H9 (cell line): ENCODE measurements around the gene GUCY2F. TPM values are rescaled to one million over a fixed set of nuclear protein-coding genes. Genes with fewer than 3 reads are reported as not detected.

Source experiments
- DNase-seq: peaks from one replicate; pipeline ENCODE4 v3.0.0-alpha.2; 2017
- H2AFZ ChIP-seq: one replicate; pipeline ENCODE4 v1.6.1; 2013; ENCODE audit warnings: mild to moderate bottlenecking, low read length, control low read depth, moderate library complexity
- H2AK5ac ChIP-seq: 2 replicates; pipeline ENCODE4 v1.6.1; 2013; ENCODE audit warnings: low read length, control low read depth, mixed read lengths; ENCODE audit not compliant: insufficient read length
- H2BK120ac ChIP-seq: one replicate; pipeline ENCODE4 v1.6.1; 2013; ENCODE audit warnings: low read depth, mild to moderate bottlenecking, low read length, control low read depth, inconsistent platforms; ENCODE audit not compliant: poor library complexity, severe bottlenecking
- H2BK12ac ChIP-seq: 2 replicates; pipeline ENCODE4 v1.6.1; 2013; ENCODE audit warnings: low read length, control low read depth, mixed read lengths, low read depth; ENCODE audit not compliant: insufficient read length
- H2BK15ac ChIP-seq: 2 replicates; pipeline ENCODE4 v1.6.1; 2013; ENCODE audit warnings: low read depth, low read length, control low read depth
- H2BK20ac ChIP-seq: one replicate; pipeline ENCODE4 v1.6.1; 2013; ENCODE audit warnings: low read depth, mild to moderate bottlenecking, low read length, control low read depth, inconsistent platforms; ENCODE audit not compliant: poor library complexity, severe bottlenecking
- H2BK5ac ChIP-seq: 2 replicates; pipeline ENCODE4 v1.6.1; 2013; ENCODE audit warnings: low read length, control low read depth, mixed read lengths; ENCODE audit not compliant: insufficient read length
- H3K14ac ChIP-seq: 2 replicates; pipeline ENCODE4 v1.6.1; 2013; ENCODE audit warnings: low read length, control low read depth; ENCODE audit not compliant: insufficient read depth
- H3K18ac ChIP-seq: 2 replicates; pipeline ENCODE4 v1.6.1; 2013; ENCODE audit warnings: low read depth, mild to moderate bottlenecking, mixed read lengths, low read length, control low read depth; ENCODE audit not compliant: insufficient read length
- H3K23ac ChIP-seq: 2 replicates; pipeline ENCODE4 v1.6.1; 2013; ENCODE audit warnings: low read length, control low read depth, mixed read lengths, low read depth; ENCODE audit not compliant: insufficient read length
- H3K23me2 ChIP-seq: 2 replicates; pipeline ENCODE4 v1.6.1; 2013; ENCODE audit warnings: low read depth, mild to moderate bottlenecking, mixed read lengths, low read length, control low read depth; ENCODE audit not compliant: insufficient read length, poor library complexity, severe bottlenecking
- H3K27ac ChIP-seq: 2 replicates; pipeline ENCODE4 v1.5.1; 2013; ENCODE audit warnings: low read length, control low read depth, mixed read lengths, low read depth; ENCODE audit not compliant: insufficient read length
- H3K27me3 ChIP-seq: 2 replicates; pipeline ENCODE4 v1.6.1; 2013; ENCODE audit warnings: low read length, control low read depth, inconsistent platforms; ENCODE audit not compliant: insufficient read depth
- H3K4ac ChIP-seq: 2 replicates; pipeline ENCODE4 v1.6.1; 2013; ENCODE audit warnings: low read depth, mild to moderate bottlenecking, control low read depth, inconsistent platforms, low read length, moderate library complexity
- H3K4me1 ChIP-seq: 2 replicates; pipeline ENCODE4 v1.6.1; 2013; ENCODE audit warnings: low read length, control low read depth, inconsistent platforms; ENCODE audit not compliant: insufficient read depth
- H3K4me2 ChIP-seq: 2 replicates; pipeline ENCODE4 v1.6.1; 2013; ENCODE audit warnings: low read length, control low read depth, mixed read lengths; ENCODE audit not compliant: insufficient read length, insufficient read depth
- H3K56ac ChIP-seq: 2 replicates; pipeline ENCODE4 v1.6.1; 2013; ENCODE audit warnings: low read depth, mild to moderate bottlenecking, mixed read lengths, low read length, control low read depth; ENCODE audit not compliant: insufficient read length
- H3K79me1 ChIP-seq: 2 replicates; pipeline ENCODE4 v1.6.1; 2013; ENCODE audit warnings: low read depth, mild to moderate bottlenecking, moderate library complexity, low read length, control low read depth, inconsistent platforms; ENCODE audit not compliant: insufficient read depth, poor library complexity, severe bottlenecking
- H3K79me2 ChIP-seq: 2 replicates; pipeline ENCODE4 v1.6.1; 2013; ENCODE audit warnings: low read length, control low read depth, inconsistent platforms; ENCODE audit not compliant: insufficient read depth
- H3K9ac ChIP-seq: 2 replicates; pipeline ENCODE4 v1.6.1; 2013; ENCODE audit warnings: low read length, control low read depth, mixed read lengths; ENCODE audit not compliant: insufficient read length; ENCODE audit errors: extremely low read depth
- H3K9me3 ChIP-seq: one replicate; pipeline ENCODE4 v1.6.1; 2013; ENCODE audit warnings: low read depth, low read length, inconsistent platforms; ENCODE audit not compliant: control insufficient read depth
- H3T11ph ChIP-seq: one replicate; pipeline ENCODE4 v1.6.1; 2013; ENCODE audit warnings: mild to moderate bottlenecking, low read length, control low read depth, inconsistent platforms
- H4K20me1 ChIP-seq: one replicate; pipeline ENCODE4 v1.6.1; 2013; ENCODE audit not compliant: control insufficient read depth, insufficient read length, insufficient read depth
- H4K5ac ChIP-seq: 2 replicates; pipeline ENCODE4 v1.6.1; 2013; ENCODE audit warnings: low read depth, mild to moderate bottlenecking, mixed read lengths, low read length, control low read depth; ENCODE audit not compliant: insufficient read length
- H4K8ac ChIP-seq: replicated peaks from 2 replicates; pipeline ENCODE4 v1.6.1; 2013; ENCODE audit warnings: low read length, control low read depth, mixed read lengths, low read depth; ENCODE audit not compliant: insufficient read length
- H4K91ac ChIP-seq: 2 replicates; pipeline ENCODE4 v1.6.1; 2013; ENCODE audit warnings: low read depth, mild to moderate bottlenecking, moderate library complexity, mixed read lengths, low read length, control low read depth; ENCODE audit not compliant: insufficient read length
- H3K27ac Mint-ChIP-seq, 3 experiments: 2 replicates in 2 of 3; 3 replicates in 1 of 3; pipeline ENCODE4 v1.8.0; 2020 to 2021; ENCODE audit warnings: mixed read lengths in 3 of 3, mild to moderate bottlenecking in 1 of 3, moderate library complexity in 1 of 3
- H3K27me3 Mint-ChIP-seq: 2 replicates; pipeline ENCODE4 v1.8.0; 2021; ENCODE audit warnings: low read depth, mild to moderate bottlenecking, moderate library complexity, mixed read lengths
- H3K36me3 Mint-ChIP-seq, 3 experiments: 2 replicates in 2 of 3; 3 replicates in 1 of 3; pipeline ENCODE4 v1.8.0; 2020 to 2021; ENCODE audit warnings: low read depth in 3 of 3, mixed read lengths in 3 of 3; ENCODE audit not compliant: insufficient read depth in 1 of 3
- H3K4me1 Mint-ChIP-seq, 2 experiments: 2 replicates each; pipeline ENCODE4 v1.8.0; 2020; ENCODE audit warnings: mixed read lengths in 2 of 2
- H3K4me3 Mint-ChIP-seq, 2 experiments: 2 replicates in 1 of 2; 3 replicates in 1 of 2; pipeline ENCODE4 v1.8.0; 2020 to 2021; ENCODE audit warnings: mild to moderate bottlenecking in 2 of 2, mixed read lengths in 2 of 2, moderate library complexity in 1 of 2
- H3K9me3 Mint-ChIP-seq, 2 experiments: 2 replicates in 1 of 2; 3 replicates in 1 of 2; pipeline ENCODE4 v1.8.0; 2020; ENCODE audit warnings: mild to moderate bottlenecking in 2 of 2, mixed read lengths in 2 of 2, moderate library complexity in 1 of 2
- CTCF ChIP-seq: fragments of 200-600 bp; sonication (generic); conservative IDR thresholded peaks from 3 replicates; pipeline ENCODE4 v1.8.0; 2021; ENCODE audit warnings: antibody characterized with exemption, mild to moderate bottlenecking
- whole genome bisulfite sequencing: extraction: QIAGEN DNeasy Blood & Tissue Kit; methylation state at CpG from one replicate; pipeline ENCODE4 v1.1.7; 2013; ENCODE audit warnings: missing lambda C conversion rate, low lambda C conversion rate, mixed read lengths; ENCODE audit not compliant: insufficient read length; ENCODE audit errors: extremely low coverage; 5-methylcytosine and 5-hydroxymethylcytosine counted together
- total RNA-seq: library from RNA; stranded (reverse); gene quantifications from 2 replicates; pipeline ENCODE4 v1.2.1, GENCODE V29; 2021

Gene GUCY2F
- total RNA-seq, 1 experiment from 2014 or later: 0.11 TPM

GRCh38 chrX:109347632-109348031, 134.3 kb downstream of the GUCY2F start:
- Histone ChIP-seq H4K91ac (no peak overlapping the region), H3K79me1 (no peaks in the 10 kb centered on the region), H4K20me1 (no peaks in the 10 kb centered on the region), H3K4ac (no peak overlapping the region), H2BK12ac (no peak overlapping the region), H3K27me3 (no peaks in the 10 kb centered on the region), H2BK5ac (no peak overlapping the region), H3K18ac (no peak overlapping the region), H4K8ac (no peak overlapping the region), H3K56ac (no peak overlapping the region), H3K9ac (no peak overlapping the region), H3K4me2 (no peak overlapping the region), H3K79me2 (no peaks in the 10 kb centered on the region), H3K9me3 (no peaks in the 10 kb centered on the region), H3K27ac (no peak overlapping the region), H2AFZ (no peak overlapping the region), H3K23me2 (no peaks in the 10 kb centered on the region), H2BK120ac (no peak overlapping the region), H3K4me1 (no peaks in the 10 kb centered on the region; the same call in 1 of the 2 replicates), H3K23ac (no peak overlapping the region), H3K14ac (no peak overlapping the region), H3T11ph (no peak overlapping the region), H2AK5ac (no peak overlapping the region), H2BK20ac (no peak overlapping the region), H4K5ac (no peak overlapping the region), H2BK15ac (no peak overlapping the region)
- WGBS: no CpG with 5 or more reads among the region's 3 CpGs
- Mint-ChIP-seq H3K4me1 (peaks cover 8 to 20% of the 10 kb centered on the region in 2 experiments; a peak in 3 of 4 replicates), H3K27ac (no peak overlapping the region), H3K27me3 (peaks cover 4% of the 10 kb centered on the region; the same call in 1 of the 2 replicates), H3K4me3 (no peak overlapping the region), H3K9me3 (no peaks in the 10 kb centered on the region; a peak in 1 of 5 replicates), H3K36me3 (no peaks in the 10 kb centered on the region)
- TF ChIP-seq CTCF: no peak
- DNase-seq: peak; percentile 27
